ENCODE data around the gene SLC7A4.
"Not testable (repeated sequence)": the region's sequence is repeated elsewhere in the genome, so short reads cannot be mapped to it uniquely, and the experiment has no call there.

The SLC7A4 gene

DNA sequence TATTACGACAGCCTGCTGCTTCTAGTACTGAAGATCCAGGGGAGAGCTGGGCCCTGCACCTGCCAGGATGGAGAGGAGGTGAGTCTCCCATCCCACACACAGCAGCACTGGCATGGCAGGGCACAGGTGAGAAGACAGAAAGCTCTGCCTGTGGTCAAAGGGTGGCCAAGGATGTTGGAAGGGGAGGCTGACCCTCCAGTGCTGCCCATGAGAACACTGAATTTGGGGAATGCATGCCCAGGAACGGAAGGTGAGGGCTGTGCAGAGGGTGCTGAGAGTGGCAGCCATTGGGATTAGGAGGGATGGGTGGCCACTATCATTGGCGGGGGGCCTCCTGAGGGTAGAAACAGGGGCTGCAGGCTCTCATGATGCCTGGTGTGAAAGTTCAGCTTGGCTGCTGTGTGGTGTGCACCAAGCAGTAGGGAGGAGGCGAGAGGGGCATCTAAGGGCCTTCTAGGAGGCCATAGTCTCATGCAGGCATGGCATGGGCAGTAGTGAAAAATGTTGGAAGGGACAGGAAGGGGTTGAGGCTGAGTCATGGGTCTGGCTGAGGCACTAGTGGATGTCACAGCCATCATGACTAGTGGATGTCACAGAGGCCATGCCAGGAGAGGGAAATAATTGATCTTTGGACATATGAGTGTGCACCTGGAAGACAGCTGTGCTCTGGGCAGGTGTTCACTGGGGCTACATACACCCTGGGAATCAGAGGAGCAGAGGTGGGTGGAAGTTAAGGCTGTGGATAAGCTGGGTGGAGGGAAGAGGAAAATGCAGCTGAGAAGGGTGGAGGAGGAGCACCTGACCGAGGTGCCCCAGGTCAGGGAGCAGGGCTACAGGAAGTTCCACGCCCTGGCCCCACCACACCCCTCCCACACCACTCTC, 10.9 kb upstream of the SLC7A4 start:
- DNase-seq (ENCODE audit: low read depth) = no peak

DNA sequence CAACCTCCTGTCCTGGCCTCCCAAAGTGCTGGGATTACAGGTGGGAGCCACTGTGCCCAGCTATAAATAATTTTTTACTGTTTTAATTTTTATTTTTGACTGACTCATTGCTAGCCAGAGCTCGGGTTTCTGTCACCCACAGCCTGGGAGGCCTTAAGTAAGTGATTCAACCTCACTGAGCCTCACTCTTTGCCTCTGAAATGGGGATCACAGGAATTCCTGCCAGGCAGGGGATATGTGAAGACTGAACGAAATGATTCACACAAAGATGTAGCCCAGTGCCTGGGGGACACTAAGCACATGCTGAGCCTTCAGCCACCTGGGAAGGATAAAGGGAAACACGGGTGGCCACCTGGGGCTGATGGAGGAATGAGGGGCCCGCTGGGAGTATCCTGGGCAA, 9.6 kb upstream of the SLC7A4 start:
- DNase-seq (ENCODE audit: low read depth) = peak; percentile 39

DNA sequence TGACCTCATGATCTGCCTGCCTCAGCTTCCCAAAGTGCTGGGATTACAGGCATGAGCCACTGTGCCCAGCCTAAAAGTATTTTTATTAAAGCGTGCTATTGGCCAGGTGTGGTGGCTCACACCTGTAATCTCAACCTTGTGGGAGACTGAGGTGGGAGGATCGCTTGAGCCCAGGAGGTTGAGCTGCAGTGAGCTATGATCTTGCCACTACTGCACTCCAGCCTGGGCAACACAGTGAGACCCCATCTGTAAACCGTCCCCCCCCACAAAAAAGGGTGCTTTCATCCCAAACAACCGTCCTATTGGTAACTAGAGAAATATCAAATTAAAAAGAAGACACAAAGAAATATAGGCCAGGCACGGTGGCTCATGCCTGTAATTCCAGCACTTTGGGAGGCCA, 6.8 kb upstream of the SLC7A4 start:
- DNase-seq (ENCODE audit: low read depth) = not testable (repeated sequence)

DNA sequence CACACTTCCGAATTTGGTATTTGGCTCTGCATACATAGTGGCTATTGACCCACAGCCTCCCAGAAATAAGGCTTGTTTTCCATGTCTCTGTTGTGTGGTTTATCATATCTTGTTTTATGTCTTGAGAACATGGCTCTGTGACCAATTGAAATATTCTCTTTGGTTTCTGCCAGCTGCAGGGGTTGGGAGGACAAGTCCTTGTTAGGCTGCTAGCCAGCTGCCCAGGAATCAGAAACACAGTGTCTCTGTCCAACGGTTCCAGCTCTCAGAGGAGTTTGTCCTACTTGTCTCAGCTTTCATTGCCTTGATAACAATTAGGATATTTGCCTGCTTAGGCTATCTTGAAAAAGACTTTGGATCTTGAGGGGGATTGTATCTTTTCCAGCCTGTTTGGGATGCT, 6.0 kb upstream of the SLC7A4 start:
- DNase-seq (ENCODE audit: low read depth) = no peak

DNA sequence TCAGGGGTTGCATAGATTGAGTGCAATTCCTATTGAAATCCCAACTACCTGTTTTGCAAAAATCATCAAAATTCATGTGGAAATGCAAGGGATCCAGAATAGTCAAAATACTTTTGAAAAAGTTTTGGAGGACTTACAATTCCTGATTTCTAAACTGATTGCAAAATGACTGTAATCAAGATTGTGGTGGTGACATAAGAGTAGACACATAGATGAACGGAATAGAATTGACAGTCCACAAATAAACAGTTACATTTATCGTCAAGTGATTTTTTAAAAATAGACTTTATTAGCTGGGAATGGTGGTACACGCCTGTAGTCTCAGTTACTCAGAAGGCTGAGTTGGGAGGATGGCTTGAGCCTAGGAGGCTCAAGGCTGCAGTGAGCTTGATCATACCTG, 2.6 kb upstream of the SLC7A4 start:
- no peak for DNase-seq (ENCODE audit: low read depth)

DNA sequence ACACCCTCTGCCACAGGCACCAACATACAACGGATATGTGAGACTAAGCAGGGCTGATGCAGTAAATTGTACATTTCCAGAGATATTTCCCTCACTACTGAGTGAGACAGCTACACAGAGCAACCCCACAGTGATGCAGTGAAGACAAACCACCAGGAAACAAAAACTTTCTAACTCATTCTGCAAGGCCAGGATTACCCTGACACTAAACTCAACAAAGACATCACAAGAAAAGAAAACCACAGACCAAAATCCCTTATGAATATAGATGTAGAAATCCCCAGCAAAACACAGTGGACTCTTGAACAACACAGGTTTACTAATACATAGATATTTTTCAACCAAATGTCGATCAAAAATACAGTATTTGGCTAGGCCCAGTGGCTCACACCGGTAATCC, 1.5 kb upstream of the SLC7A4 start:
- no peak for DNase-seq (ENCODE audit: low read depth)

DNA sequence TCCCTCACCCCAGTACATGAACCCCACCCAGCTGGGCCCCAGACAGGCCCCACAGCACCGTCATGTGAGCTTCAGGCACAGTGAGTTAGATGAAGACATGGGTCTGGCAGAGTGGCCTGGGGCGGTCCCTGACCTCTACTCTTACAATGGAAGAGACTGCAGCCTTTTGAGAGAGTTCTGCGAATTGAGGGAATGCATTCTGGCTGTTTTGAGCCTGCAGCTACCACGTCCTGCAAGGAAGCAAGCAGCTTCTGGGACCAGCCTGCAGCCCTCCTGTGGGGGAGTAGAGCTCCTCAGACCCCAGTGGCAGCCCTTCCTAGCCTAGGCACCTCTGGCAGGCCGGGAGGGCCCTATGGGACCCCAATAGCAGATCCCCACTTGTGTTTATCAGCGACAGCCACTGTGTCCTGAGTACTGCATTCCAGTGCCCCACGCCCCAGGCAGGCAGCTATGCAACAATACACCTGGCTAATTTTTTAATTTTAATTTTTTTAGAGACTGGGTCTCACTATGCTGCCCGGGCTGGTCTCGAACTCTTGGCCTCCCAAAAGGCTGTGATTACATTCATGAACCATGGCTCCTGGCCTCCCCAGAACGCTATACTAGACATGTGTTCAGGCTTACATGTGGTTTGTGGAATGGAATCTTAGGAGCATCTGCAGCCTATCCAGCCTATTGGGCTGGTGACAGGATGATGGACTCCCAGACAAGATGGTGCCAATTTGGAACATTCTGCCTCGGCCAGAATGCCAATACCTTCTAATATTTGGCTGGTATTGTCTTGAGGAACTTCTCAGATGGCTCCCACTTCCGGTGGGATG, 717 bp upstream of the SLC7A4 start:
- no peak for DNase-seq (ENCODE audit: low read depth)

DNA sequence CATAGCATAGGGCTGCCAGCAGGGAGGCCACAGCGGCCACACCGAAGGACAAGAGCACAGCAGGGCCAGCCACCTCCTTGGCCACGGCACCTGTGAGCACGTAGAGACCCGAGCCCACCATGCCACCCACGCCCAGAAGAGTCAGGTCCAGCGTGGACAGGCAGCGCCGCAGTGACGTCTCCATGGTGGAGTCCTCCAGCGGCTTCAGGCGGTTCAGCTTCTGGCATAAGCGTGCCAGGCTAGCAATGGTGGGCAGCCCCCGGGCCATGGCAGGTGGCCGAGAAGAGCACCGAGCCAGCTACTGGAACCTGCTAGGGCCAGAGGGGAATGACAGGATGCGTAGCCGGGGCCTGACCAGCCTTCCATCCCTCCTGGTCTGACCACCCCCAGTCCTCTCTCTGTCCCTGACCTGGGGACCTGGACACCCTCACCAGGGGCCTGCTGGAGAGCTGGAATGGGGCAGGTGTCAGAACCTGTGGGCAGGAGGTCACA, 770 bp downstream of the SLC7A4 start:
- DNase-seq (ENCODE audit: low read depth) = no peak

DNA sequence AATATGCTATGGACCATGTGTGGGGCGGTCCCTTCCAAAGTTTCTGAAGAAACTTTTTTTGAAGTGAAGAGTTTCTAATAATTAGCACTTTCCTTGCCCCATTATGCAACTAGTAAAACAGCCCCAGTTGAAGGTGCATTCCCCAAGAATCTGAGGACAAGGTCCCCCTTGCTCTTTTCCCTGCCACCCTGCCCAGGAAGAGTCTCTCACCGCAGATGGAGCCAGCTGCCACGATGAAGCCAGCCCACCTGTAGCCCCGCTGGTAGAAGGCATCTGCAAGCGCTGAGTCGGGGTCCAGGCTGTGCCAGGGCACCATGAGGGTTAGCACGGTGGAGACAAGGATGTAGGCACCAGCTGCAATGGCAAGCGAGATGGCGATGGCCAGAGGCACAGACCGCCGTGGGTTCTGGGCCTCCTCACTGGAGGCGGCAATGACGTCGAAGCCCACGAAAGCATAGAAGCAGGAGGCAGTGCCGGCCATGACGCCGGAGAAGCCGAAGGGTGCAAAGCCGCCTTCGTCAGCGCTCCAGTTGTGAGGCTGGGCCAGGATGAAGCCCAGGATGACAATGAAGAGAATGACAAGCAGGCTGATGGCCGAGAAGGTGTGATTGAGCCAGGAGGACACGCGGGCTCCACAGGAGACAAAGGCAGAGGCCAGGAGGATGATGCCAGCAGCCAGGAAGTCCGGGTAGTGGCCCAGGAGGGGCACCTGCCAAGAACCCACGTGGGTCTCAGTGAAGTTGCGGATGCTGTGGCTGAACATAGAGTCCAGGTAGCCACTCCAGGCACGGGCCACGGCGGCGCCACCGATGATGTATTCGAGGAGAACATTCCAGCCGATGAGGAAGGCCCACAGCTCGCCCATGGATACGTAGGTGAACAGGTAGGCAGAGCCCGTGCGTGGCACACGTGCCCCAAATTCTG, 1.5 kb downstream of the SLC7A4 start:
- DNase-seq (ENCODE audit: low read depth) = no peak

DNA sequence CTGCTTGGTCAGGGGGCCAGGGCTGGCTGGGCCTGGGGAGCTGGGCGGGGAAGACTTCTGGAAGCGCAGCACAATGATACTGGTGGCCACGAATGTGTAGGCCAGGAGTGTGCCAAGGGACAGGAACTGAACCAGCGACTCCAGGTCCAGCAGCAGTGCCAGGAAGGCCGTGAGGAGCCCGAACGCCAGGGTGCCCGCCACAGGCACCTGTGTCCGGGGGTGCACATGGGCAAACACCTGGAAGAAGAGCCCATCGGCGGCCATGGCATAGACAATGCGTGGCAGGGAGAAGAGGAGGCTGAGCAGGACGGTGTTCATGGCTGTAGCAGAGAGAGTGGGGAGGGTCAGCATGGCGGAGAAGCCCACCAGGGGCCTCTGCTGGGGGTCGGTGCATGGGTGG, 2.3 kb downstream of the SLC7A4 start:
- no peak for DNase-seq (ENCODE audit: low read depth)

DNA sequence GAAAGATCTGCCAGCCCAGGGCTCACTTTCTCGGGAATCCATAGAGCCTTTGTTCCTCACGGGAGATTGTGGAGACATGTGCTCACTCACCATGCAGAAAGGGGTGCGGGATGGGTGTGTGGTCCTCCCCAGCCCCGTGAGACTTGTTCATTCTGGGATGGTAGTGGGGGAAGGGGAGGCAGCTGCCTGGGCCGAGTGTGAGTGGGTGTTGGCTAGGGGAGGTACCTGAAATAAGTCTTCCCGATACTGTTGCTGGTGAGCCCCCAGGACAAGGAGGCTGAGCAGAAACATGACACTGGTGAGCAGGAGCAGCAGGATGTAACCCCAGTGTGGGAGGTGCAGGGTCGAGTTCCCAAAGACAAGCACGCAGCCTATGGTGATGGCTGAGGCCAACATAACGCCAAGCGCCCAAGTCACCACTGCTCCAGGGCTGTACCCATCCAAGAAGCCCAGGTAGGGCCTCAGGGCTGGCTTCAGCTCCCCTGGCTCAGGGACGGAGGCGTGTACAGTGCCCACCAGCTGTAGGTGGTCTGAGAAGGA, 2.8 kb downstream of the SLC7A4 start:
- no peak for DNase-seq (ENCODE audit: low read depth)

DNA sequence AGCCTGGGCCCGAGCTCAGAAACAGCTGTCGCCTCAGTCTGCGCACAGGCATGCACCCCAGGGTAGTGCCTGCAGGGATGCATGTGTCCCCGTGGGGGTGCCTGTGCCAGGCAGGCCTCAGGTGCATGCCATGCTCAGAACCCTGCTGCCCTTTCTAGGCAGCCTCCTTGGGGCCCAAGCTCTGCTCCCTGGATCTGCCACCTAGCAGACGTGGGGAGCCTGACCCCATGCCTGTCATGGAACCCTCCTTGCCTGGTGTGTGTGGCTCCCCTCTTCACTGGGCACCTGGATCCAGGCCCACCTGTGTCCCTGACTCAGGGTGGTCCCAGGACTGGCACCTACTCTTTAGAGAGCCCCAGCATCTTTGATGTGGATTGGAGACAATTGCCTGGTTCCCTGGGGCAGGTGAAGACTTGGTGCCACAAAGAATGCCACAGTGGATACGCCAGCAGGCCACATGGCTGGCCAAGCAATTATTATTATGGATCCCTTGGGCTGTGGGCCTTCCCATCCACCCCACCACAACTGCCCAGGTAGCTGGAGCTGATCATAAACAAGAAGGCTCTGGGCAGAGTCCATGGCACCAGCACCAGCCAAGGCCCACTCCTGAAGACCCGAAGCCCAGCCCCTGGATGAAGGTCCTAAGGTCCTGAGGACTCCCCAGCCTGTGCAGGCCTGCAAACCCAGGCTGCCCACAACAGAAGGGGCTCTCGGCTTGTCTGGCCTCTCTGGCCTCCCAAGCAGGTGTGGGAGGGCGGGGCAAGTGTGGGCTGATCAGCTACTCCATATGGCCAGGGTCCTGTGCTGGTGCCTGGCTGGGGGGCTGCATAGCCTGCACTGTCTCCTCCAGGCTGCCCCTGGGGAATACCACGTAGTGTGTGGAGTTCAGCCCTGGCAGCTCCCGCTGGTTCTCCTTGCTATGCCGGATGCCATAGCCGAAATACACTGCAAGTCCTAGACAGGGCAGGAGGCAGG, 3.8 kb downstream of the SLC7A4 start:
- DNase-seq (ENCODE audit: low read depth) = no peak

DNA sequence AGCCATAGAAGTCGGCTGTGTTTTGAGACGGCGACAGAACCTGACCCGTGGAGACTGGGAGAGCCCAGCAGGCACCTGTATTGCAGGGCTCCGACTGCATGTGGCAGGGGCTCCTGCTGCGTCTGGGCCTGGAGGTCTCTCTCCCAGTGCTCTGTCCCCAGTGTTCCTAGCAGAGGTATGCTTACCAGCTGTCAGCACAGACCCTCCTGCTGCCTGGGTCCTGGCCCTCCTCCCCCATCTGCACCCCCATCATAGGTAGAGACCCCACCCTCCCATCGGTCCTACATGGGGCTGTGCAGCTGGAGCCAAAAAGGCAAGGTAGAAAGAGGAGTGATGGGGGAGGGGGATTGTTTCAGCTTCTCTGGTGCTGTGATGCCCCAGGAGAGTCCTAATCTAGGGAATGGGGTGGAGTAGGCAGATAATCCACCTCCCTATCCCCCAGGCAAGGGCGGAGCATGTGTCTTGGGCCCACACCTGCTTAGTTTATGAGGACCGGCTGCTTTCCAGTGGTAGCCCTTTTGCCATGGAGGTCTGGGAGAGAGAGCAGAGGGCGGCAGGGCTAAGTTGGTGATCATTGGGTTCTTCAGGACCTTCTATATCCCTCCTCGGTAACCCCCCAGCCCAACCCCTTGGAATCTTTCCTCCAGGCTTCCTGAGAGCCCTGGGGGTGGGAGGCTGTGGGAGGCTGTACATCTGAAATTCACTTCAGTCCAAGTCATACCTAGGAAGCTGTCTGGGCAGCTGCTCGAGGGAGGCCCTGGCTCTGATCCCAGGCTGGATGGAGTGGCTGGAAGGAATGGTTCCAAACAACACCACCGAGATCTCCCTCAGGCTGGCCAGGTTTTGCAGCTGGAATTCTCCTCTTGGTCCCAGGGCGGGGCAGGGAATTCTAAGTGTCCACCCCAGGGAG, 5.3 kb downstream of the SLC7A4 start:
- no peak for DNase-seq (ENCODE audit: low read depth)

DNA sequence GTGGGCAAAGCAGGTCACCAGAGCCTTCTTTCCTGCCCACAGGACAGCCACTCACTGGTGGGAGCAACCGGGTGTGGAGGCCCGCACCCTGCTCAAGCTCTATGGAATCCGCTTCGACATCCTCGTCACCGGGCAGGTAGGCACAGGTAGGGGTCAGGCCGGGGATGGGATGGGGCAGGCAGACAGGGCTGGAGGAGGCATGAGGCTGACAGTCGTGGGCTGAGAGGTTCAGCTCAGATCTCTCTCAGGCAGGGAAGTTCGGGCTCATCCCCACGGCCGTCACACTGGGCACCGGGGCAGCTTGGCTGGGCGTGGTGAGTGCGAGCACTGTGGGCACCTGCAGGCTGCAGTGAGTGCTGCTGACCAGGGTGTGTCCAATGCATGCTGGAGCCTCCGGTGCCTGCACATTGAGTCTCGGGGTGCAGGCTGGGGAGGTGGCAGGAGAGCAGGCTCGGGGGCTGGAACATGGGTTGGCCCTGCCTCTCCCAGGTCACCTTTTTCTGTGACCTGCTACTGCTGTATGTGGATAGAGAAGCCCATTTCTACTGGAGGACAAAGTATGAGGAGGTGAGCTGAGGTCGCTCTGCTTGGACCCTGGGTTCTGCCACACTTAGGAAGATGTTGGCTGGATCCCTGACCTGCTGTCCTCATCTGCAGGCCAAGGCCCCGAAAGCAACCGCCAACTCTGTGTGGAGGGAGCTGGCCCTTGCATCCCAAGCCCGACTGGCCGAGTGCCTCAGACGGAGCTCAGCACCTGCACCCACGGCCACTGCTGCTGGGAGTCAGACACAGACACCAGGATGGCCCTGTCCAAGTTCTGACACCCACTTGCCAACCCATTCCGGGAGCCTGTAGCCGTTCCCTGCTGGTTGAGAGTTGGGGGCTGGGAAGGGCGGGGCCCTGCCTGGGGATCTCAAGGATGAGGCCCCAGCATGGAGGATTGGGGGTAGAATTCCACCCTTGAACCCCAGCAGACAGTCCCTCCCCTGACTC, 6.3 kb downstream of the SLC7A4 start:
- DNase-seq (ENCODE audit: low read depth) = no peak

DNA sequence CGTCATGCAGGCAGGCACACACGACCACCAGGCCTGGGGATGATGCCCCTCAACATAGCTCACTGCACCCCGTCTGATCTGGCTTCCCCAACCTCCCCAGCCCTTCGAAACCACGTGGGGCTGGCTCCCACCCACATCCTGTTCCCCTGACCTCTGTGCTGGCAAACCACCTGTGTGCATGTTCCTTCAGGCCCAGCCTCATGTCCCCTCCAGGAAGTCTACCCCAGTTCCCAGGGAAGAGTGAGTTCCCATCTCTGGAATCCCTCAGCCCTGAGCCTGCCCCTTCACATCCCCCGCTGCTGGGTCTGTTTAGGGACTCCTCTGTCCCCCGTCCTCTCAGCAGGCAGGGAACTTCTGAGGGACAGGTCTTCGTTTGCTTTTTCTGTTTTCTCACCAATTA, 7.1 kb downstream of the SLC7A4 start:
- DNase-seq (ENCODE audit: low read depth) = no peak

DNA sequence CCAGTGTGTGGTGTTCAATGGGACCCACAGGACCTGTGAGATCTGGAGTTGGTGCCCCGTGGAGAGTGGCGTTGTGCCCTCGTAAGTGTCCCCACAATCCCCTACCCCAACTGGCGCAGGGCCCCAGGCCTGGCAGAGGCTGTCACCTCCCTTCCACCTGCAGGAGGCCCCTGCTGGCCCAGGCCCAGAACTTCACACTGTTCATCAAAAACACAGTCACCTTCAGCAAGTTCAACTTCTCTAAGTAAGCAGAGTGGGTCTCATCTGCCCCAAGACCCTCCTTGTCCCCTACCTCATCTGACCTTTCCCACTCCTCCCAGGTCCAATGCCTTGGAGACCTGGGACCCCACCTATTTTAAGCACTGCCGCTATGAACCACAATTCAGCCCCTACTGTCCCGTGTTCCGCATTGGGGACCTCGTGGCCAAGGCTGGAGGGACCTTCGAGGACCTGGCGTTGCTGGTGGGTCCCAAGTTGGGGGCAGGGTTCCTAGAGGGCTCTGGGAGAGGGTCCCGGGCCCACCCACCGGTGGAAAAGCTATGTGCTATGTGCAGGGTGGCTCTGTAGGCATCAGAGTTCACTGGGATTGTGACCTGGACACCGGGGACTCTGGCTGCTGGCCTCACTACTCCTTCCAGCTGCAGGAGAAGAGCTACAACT, 9.3 kb downstream of the SLC7A4 start:
- DNase-seq (ENCODE audit: low read depth) = no peak

DNA sequence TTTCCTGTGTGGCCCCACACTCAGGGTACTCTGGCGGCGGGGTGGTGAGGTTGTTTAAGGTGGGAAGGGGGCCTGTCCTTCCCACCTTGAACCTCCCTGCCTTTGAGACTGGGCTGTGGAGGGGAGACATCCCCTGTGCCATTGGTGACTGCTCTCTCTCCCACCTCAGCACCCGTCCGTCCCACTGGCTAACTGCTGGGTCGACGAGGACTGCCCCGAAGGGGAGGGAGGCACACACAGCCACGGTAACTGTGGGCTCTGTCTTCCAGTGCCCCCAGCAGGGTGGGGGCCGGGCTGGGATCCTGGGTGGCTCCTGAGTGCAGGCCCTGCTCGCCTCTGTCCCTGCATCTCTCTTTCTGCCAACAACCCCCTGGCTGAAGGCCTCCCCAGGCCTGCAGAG, 9.9 kb downstream of the SLC7A4 start:
- DNase-seq (ENCODE audit: low read depth) = no peak
